Tongue (tissue), 2 donors: ENCODE measurements around the gene CHGA. TPM values are rescaled to one million over a fixed set of nuclear protein-coding genes. Genes with fewer than 3 reads are reported as not detected.

Source experiments
- DNase-seq: peaks from one replicate; pipeline ENCODE4 v3.0.0-alpha.2; 2015
- total RNA-seq: library from RNA; depleted of rRNA; stranded (reverse); fragments of >200 nt; gene quantifications from one replicate; pipeline ENCODE4 v1.2.3, GENCODE V29; 2014

The CHGA gene
- total RNA-seq, 1 donor from 2014 or later = 0.72 TPM

GRCh38 chr14:92982956-92983355, 60.0 kb downstream of the CHGA start:
- DNase-seq = no peak

GRCh38 chr14:92984082-92984788, 61.3 kb downstream of the CHGA start:
- DNase-seq = no peak

Other genes starting within 250 kb of the CHGA start
- gene LGMN, start 174.5 kb upstream of the CHGA start, total RNA-seq = 71.1 TPM
- gene GOLGA5, start 128.8 kb upstream of the CHGA start, total RNA-seq = 31.9 TPM
- 15.6 TPM for gene ITPK1, start 192.8 kb downstream of the CHGA start, total RNA-seq